DND-41 (cell line): ENCODE measurements around the gene PLD5.

ENCODE experiments used
- EZH2 ChIP-seq: IDR thresholded peaks from 3 replicates; pipeline ENCODE4 v1.6.1; 2012; ENCODE audit warnings: borderline replicate concordance, low read depth, mild to moderate bottlenecking, moderate library complexity, low read length, inconsistent platforms; ENCODE audit not compliant: severe bottlenecking
- TF ChIP-seq, protein P1 (sequence below): IDR thresholded peaks from 2 replicates; pipeline ENCODE4 v1.5.1; 2012; ENCODE audit warnings: borderline replicate concordance, low read length, moderate library complexity, mild to moderate bottlenecking; ENCODE audit not compliant: poor library complexity, severe bottlenecking; ENCODE audit errors: extremely low read depth

DNA sequence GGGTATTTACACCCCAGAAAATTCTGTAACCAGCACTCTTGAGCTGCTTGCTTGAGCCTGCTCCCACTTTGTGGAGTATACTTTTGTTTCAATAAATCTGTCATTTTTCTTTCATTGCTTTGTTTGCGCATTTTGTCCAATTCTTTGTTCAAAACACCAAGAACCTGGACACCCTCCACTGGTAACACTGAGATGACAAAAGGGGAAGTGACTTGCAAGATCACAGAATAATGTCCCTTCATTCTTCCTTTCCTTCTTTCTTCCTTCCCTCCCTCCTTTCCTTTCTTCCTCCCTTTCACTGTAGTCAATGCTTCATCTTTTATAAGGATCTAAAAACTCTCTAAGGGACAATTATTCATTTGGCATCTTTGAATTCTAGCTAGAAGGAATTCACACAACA is 391.1 kb downstream of the PLD5 start:
- TF ChIP-seq EZH2 = no peak
- TF ChIP-seq, protein P1, sequence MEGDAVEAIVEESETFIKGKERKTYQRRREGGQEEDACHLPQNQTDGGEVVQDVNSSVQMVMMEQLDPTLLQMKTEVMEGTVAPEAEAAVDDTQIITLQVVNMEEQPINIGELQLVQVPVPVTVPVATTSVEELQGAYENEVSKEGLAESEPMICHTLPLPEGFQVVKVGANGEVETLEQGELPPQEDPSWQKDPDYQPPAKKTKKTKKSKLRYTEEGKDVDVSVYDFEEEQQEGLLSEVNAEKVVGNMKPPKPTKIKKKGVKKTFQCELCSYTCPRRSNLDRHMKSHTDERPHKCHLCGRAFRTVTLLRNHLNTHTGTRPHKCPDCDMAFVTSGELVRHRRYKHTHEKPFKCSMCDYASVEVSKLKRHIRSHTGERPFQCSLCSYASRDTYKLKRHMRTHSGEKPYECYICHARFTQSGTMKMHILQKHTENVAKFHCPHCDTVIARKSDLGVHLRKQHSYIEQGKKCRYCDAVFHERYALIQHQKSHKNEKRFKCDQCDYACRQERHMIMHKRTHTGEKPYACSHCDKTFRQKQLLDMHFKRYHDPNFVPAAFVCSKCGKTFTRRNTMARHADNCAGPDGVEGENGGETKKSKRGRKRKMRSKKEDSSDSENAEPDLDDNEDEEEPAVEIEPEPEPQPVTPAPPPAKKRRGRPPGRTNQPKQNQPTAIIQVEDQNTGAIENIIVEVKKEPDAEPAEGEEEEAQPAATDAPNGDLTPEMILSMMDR = no peak
